H9 (cell line): ENCODE results near the gene MAPRE3. TPM values are rescaled to one million over a fixed set of nuclear protein-coding genes. Genes with fewer than 3 reads are reported as not detected.
A peak's percentile ranks its signal among the peaks of the same experiment; 100 is the strongest.

Experiments used
- DNase-seq: peaks from one replicate; pipeline ENCODE4 v3.0.0-alpha.2; 2017
- H2AFZ ChIP-seq: one replicate; pipeline ENCODE4 v1.6.1; 2013; ENCODE audit warnings: mild to moderate bottlenecking, low read length, control low read depth, moderate library complexity
- H2AK5ac ChIP-seq: 2 replicates; pipeline ENCODE4 v1.6.1; 2013; ENCODE audit warnings: low read length, control low read depth, mixed read lengths; ENCODE audit not compliant: insufficient read length
- H2BK120ac ChIP-seq: one replicate; pipeline ENCODE4 v1.6.1; 2013; ENCODE audit warnings: low read depth, mild to moderate bottlenecking, low read length, control low read depth, inconsistent platforms; ENCODE audit not compliant: poor library complexity, severe bottlenecking
- H2BK12ac ChIP-seq: 2 replicates; pipeline ENCODE4 v1.6.1; 2013; ENCODE audit warnings: low read length, control low read depth, mixed read lengths, low read depth; ENCODE audit not compliant: insufficient read length
- H2BK15ac ChIP-seq: 2 replicates; pipeline ENCODE4 v1.6.1; 2013; ENCODE audit warnings: low read depth, low read length, control low read depth
- H2BK20ac ChIP-seq: one replicate; pipeline ENCODE4 v1.6.1; 2013; ENCODE audit warnings: low read depth, mild to moderate bottlenecking, low read length, control low read depth, inconsistent platforms; ENCODE audit not compliant: poor library complexity, severe bottlenecking
- H2BK5ac ChIP-seq: 2 replicates; pipeline ENCODE4 v1.6.1; 2013; ENCODE audit warnings: low read length, control low read depth, mixed read lengths; ENCODE audit not compliant: insufficient read length
- H3K14ac ChIP-seq: 2 replicates; pipeline ENCODE4 v1.6.1; 2013; ENCODE audit warnings: low read length, control low read depth; ENCODE audit not compliant: insufficient read depth
- H3K18ac ChIP-seq: 2 replicates; pipeline ENCODE4 v1.6.1; 2013; ENCODE audit warnings: low read depth, mild to moderate bottlenecking, mixed read lengths, low read length, control low read depth; ENCODE audit not compliant: insufficient read length
- H3K23ac ChIP-seq: 2 replicates; pipeline ENCODE4 v1.6.1; 2013; ENCODE audit warnings: low read length, control low read depth, mixed read lengths, low read depth; ENCODE audit not compliant: insufficient read length
- H3K23me2 ChIP-seq: 2 replicates; pipeline ENCODE4 v1.6.1; 2013; ENCODE audit warnings: low read depth, mild to moderate bottlenecking, mixed read lengths, low read length, control low read depth; ENCODE audit not compliant: insufficient read length, poor library complexity, severe bottlenecking
- H3K27ac ChIP-seq: 2 replicates; pipeline ENCODE4 v1.5.1; 2013; ENCODE audit warnings: low read length, control low read depth, mixed read lengths, low read depth; ENCODE audit not compliant: insufficient read length
- H3K27me3 ChIP-seq: 2 replicates; pipeline ENCODE4 v1.6.1; 2013; ENCODE audit warnings: low read length, control low read depth, inconsistent platforms; ENCODE audit not compliant: insufficient read depth
- H3K4ac ChIP-seq: 2 replicates; pipeline ENCODE4 v1.6.1; 2013; ENCODE audit warnings: low read depth, mild to moderate bottlenecking, control low read depth, inconsistent platforms, low read length, moderate library complexity
- H3K4me1 ChIP-seq: 2 replicates; pipeline ENCODE4 v1.6.1; 2013; ENCODE audit warnings: low read length, control low read depth, inconsistent platforms; ENCODE audit not compliant: insufficient read depth
- H3K4me2 ChIP-seq: 2 replicates; pipeline ENCODE4 v1.6.1; 2013; ENCODE audit warnings: low read length, control low read depth, mixed read lengths; ENCODE audit not compliant: insufficient read length, insufficient read depth
- H3K56ac ChIP-seq: 2 replicates; pipeline ENCODE4 v1.6.1; 2013; ENCODE audit warnings: low read depth, mild to moderate bottlenecking, mixed read lengths, low read length, control low read depth; ENCODE audit not compliant: insufficient read length
- H3K79me1 ChIP-seq: 2 replicates; pipeline ENCODE4 v1.6.1; 2013; ENCODE audit warnings: low read depth, mild to moderate bottlenecking, moderate library complexity, low read length, control low read depth, inconsistent platforms; ENCODE audit not compliant: insufficient read depth, poor library complexity, severe bottlenecking
- H3K79me2 ChIP-seq: 2 replicates; pipeline ENCODE4 v1.6.1; 2013; ENCODE audit warnings: low read length, control low read depth, inconsistent platforms; ENCODE audit not compliant: insufficient read depth
- H3K9ac ChIP-seq: 2 replicates; pipeline ENCODE4 v1.6.1; 2013; ENCODE audit warnings: low read length, control low read depth, mixed read lengths; ENCODE audit not compliant: insufficient read length; ENCODE audit errors: extremely low read depth
- H3K9me3 ChIP-seq: one replicate; pipeline ENCODE4 v1.6.1; 2013; ENCODE audit warnings: low read depth, low read length, inconsistent platforms; ENCODE audit not compliant: control insufficient read depth
- H3T11ph ChIP-seq: one replicate; pipeline ENCODE4 v1.6.1; 2013; ENCODE audit warnings: mild to moderate bottlenecking, low read length, control low read depth, inconsistent platforms
- H4K20me1 ChIP-seq: one replicate; pipeline ENCODE4 v1.6.1; 2013; ENCODE audit not compliant: control insufficient read depth, insufficient read length, insufficient read depth
- H4K5ac ChIP-seq: 2 replicates; pipeline ENCODE4 v1.6.1; 2013; ENCODE audit warnings: low read depth, mild to moderate bottlenecking, mixed read lengths, low read length, control low read depth; ENCODE audit not compliant: insufficient read length
- H4K8ac ChIP-seq: replicated peaks from 2 replicates; pipeline ENCODE4 v1.6.1; 2013; ENCODE audit warnings: low read length, control low read depth, mixed read lengths, low read depth; ENCODE audit not compliant: insufficient read length
- H4K91ac ChIP-seq: 2 replicates; pipeline ENCODE4 v1.6.1; 2013; ENCODE audit warnings: low read depth, mild to moderate bottlenecking, moderate library complexity, mixed read lengths, low read length, control low read depth; ENCODE audit not compliant: insufficient read length
- H3K27ac Mint-ChIP-seq, 3 experiments: 2 replicates in 2 of 3; 3 replicates in 1 of 3; pipeline ENCODE4 v1.8.0; 2020 to 2021; ENCODE audit warnings: mixed read lengths in 3 of 3, mild to moderate bottlenecking in 1 of 3, moderate library complexity in 1 of 3
- H3K27me3 Mint-ChIP-seq: 2 replicates; pipeline ENCODE4 v1.8.0; 2021; ENCODE audit warnings: low read depth, mild to moderate bottlenecking, moderate library complexity, mixed read lengths
- H3K36me3 Mint-ChIP-seq, 3 experiments: 2 replicates in 2 of 3; 3 replicates in 1 of 3; pipeline ENCODE4 v1.8.0; 2020 to 2021; ENCODE audit warnings: low read depth in 3 of 3, mixed read lengths in 3 of 3; ENCODE audit not compliant: insufficient read depth in 1 of 3
- H3K4me1 Mint-ChIP-seq, 2 experiments: 2 replicates each; pipeline ENCODE4 v1.8.0; 2020; ENCODE audit warnings: mixed read lengths in 2 of 2
- H3K4me3 Mint-ChIP-seq, 2 experiments: 2 replicates in 1 of 2; 3 replicates in 1 of 2; pipeline ENCODE4 v1.8.0; 2020 to 2021; ENCODE audit warnings: mild to moderate bottlenecking in 2 of 2, mixed read lengths in 2 of 2, moderate library complexity in 1 of 2
- H3K9me3 Mint-ChIP-seq, 2 experiments: 2 replicates in 1 of 2; 3 replicates in 1 of 2; pipeline ENCODE4 v1.8.0; 2020; ENCODE audit warnings: mild to moderate bottlenecking in 2 of 2, mixed read lengths in 2 of 2, moderate library complexity in 1 of 2
- WGBS: extraction: QIAGEN DNeasy Blood & Tissue Kit; methylation state at CpG from one replicate; pipeline ENCODE4 v1.1.7; 2013; ENCODE audit warnings: missing lambda C conversion rate, low lambda C conversion rate, mixed read lengths; ENCODE audit not compliant: insufficient read length; ENCODE audit errors: extremely low coverage; 5-methylcytosine and 5-hydroxymethylcytosine counted together
- total RNA-seq: library from RNA; stranded (reverse); gene quantifications from 2 replicates; pipeline ENCODE4 v1.2.1, GENCODE V29; 2021
- TF ChIP-seq, protein P1 (sequence below): fragments of 200-600 bp; sonication (generic); conservative IDR thresholded peaks from 3 replicates; pipeline ENCODE4 v1.8.0; 2021; ENCODE audit warnings: antibody characterized with exemption, mild to moderate bottlenecking

MAPRE3 gene
- total RNA-seq, 1 experiment from 2014 or later, result 2.0 TPM

DNA sequence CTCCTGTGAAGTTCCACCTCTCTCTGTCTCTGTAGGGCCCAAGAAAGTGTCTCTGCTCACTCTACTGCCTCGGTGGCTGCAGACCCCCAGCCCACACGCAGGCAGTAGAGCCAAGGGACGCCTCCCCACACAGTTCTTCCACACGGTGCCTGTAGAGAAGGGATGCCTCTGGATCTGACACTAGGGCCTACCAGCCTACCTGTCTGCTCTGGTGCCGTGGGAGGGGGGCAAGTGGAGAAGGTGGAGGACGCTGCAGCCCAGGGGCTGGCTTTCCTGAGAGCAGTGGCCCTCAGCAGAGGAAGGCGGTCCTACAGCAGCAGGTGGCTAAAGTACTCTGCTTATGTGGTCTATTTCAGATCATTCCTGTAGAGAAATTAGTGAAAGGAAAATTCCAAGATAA lies 53.3 kb downstream of the MAPRE3 start:
- Histone ChIP-seq H2BK12ac (no peak overlapping the region), H3K27ac (no peak overlapping the region), H4K8ac (no peak overlapping the region), H3K9ac (no peak overlapping the region), H3K4me1 (no peaks in the 10 kb centered on the region), H3K56ac (no peak overlapping the region), H3K4ac (no peak overlapping the region), H2BK15ac (no peak overlapping the region), H3T11ph (no peak overlapping the region), H4K20me1 (no peaks in the 10 kb centered on the region), H2BK20ac (no peak overlapping the region), H3K27me3 (no peaks in the 10 kb centered on the region; the same call in 1 of the 2 replicates), H4K91ac (no peak overlapping the region), H2BK5ac (no peak overlapping the region), H3K23ac (no peak overlapping the region), H3K18ac (no peak overlapping the region), H3K4me2 (no peak overlapping the region), H2AK5ac (no peak overlapping the region), H3K9me3 (no peaks in the 10 kb centered on the region), H4K5ac (no peak overlapping the region), H2AFZ (no peak overlapping the region), H3K23me2 (no peaks in the 10 kb centered on the region), H3K79me1 (no peaks in the 10 kb centered on the region), H3K14ac (no peak overlapping the region), H3K79me2 (no peaks in the 10 kb centered on the region), H2BK120ac (no peak overlapping the region)
- H3K9me3 Mint-ChIP-seq, result no peaks in the 10 kb centered on the region; a peak in 1 of 5 replicates
- H3K27ac Mint-ChIP-seq, result peak overlapping the region in 2 of 3 experiments; percentile 16 to 40; a peak in 4 of 7 replicates
- H3K27me3 Mint-ChIP-seq, result no peaks in the 10 kb centered on the region; the same call in 1 of the 2 replicates
- H3K36me3 Mint-ChIP-seq, result peaks cover 1 to 9% (median 1%) of the 10 kb centered on the region in 3 experiments; a peak in 6 of 7 replicates
- no CpG with 5 or more reads among the region's 7 CpGs for WGBS
- peaks cover 5 to 16% of the 10 kb centered on the region in 2 experiments for H3K4me1 Mint-ChIP-seq
- DNase-seq, result no peak
- TF ChIP-seq, protein P1, sequence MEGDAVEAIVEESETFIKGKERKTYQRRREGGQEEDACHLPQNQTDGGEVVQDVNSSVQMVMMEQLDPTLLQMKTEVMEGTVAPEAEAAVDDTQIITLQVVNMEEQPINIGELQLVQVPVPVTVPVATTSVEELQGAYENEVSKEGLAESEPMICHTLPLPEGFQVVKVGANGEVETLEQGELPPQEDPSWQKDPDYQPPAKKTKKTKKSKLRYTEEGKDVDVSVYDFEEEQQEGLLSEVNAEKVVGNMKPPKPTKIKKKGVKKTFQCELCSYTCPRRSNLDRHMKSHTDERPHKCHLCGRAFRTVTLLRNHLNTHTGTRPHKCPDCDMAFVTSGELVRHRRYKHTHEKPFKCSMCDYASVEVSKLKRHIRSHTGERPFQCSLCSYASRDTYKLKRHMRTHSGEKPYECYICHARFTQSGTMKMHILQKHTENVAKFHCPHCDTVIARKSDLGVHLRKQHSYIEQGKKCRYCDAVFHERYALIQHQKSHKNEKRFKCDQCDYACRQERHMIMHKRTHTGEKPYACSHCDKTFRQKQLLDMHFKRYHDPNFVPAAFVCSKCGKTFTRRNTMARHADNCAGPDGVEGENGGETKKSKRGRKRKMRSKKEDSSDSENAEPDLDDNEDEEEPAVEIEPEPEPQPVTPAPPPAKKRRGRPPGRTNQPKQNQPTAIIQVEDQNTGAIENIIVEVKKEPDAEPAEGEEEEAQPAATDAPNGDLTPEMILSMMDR, result no peak
- H3K4me3 Mint-ChIP-seq, result no peak overlapping the region
